ENCODE measurements around the gene SYT5. TPM values are rescaled to one million over a fixed set of nuclear protein-coding genes. Genes with fewer than 3 reads are reported as not detected.

The SYT5 gene
- total and polyA plus RNA-seq, 2 donors (not counting 1 experiment from before 2014, with no cell fraction given): 0.27 to 0.94 TPM

DNA sequence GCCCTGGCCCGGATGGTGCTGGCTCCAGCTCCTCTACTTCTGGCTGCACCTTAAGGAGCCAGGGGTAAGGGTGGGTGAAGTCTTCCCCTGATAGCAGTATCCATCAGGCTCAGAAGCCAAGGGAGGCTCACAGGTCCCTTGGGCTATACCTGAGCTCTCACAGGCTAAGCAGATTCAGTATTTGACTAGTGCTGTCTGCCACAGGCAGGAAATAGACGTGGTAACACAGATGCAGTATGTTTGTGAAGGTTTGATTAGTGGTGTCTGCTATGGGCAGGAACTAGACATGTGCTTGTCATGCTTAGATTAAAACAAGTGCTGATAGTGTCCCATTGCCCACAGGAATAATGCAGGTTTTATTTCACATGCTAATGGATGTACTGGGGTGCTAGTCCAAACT lies 4.0 kb downstream of the SYT5 start:
- 41% methylated on average over 2 of the region's 2 CpGs for WGBS (ENCODE audit: insufficient coverage)
- H2AFZ ChIP-seq (ENCODE audit: insufficient read depth, low read depth, low read length, poor library complexity, severe bottlenecking): no peak overlapping the region
- CTCF ChIA-PET: no interaction called here
- Mint-ChIP-seq H3K4me1 (peaks cover 40% of the 10 kb centered on the region), H3K9me3 (ENCODE audit: insufficient read depth) (no peaks in the 10 kb centered on the region), H3K27ac (no peak overlapping the region), H3K27me3 (peaks cover 70% of the 10 kb centered on the region), H3K4me3 (no peak overlapping the region)
- intact Hi-C loops (cut with micrococcal nuclease): no loop called here
- H3K4me3 ChIP-seq (ENCODE audit: control extremely low read depth in 1 of 5, extremely low read depth in 1 of 5, insufficient read depth in 1 of 5, low read depth in 2 of 5, low read length in 4 of 5): no peak overlapping the region
- H3K79me2 ChIP-seq (ENCODE audit: control insufficient read depth, insufficient read depth, low read length): no peaks in the 10 kb centered on the region
- no peaks in the 10 kb centered on the region for H3K36me3 ChIP-seq (replicated peaks in 1 of 2; ENCODE audit: control extremely low read depth in 1 of 2, control insufficient read depth in 1 of 2, extremely low read depth in 1 of 2, insufficient read depth in 2 of 2, low read length in 1 of 2)
- no peak overlapping the region for H3K27ac ChIP-seq (ENCODE audit: low read length in 2 of 2)
- H3K9ac ChIP-seq (ENCODE audit: low read length): no peak overlapping the region
- POLR2A ChIA-PET: no interaction called here
- H3K4me1 ChIP-seq (ENCODE audit: control insufficient read depth in 2 of 2, insufficient read depth in 2 of 2, low read length in 2 of 2): peaks cover 41 to 55% of the 10 kb centered on the region in 2 donors
- peaks cover 0 to 94% (median 58%) of the 10 kb centered on the region in 4 experiments for H3K27me3 ChIP-seq (replicated peaks in 1 of 4; ENCODE audit: control extremely low read depth in 1 of 4, control insufficient read depth in 3 of 4, insufficient read depth in 4 of 4, low read length in 3 of 4)
- peaks cover 0 to 66% (median 14%) of the 10 kb centered on the region in 3 donors for H3K9me3 ChIP-seq (ENCODE audit: control extremely low read depth in 1 of 3, control insufficient read depth in 2 of 3, insufficient read depth in 1 of 3, low read length in 2 of 3)
- TF ChIP-seq EZH2 (IDR thresholded peaks at IDR 0.05; ENCODE audit: borderline replicate concordance, insufficient read depth, low read depth, low read length, poor library complexity, severe bottlenecking): no peak
- TF ChIP-seq, protein P1, sequence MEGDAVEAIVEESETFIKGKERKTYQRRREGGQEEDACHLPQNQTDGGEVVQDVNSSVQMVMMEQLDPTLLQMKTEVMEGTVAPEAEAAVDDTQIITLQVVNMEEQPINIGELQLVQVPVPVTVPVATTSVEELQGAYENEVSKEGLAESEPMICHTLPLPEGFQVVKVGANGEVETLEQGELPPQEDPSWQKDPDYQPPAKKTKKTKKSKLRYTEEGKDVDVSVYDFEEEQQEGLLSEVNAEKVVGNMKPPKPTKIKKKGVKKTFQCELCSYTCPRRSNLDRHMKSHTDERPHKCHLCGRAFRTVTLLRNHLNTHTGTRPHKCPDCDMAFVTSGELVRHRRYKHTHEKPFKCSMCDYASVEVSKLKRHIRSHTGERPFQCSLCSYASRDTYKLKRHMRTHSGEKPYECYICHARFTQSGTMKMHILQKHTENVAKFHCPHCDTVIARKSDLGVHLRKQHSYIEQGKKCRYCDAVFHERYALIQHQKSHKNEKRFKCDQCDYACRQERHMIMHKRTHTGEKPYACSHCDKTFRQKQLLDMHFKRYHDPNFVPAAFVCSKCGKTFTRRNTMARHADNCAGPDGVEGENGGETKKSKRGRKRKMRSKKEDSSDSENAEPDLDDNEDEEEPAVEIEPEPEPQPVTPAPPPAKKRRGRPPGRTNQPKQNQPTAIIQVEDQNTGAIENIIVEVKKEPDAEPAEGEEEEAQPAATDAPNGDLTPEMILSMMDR (IDR thresholded peaks at IDR 0.05): no peak
- no peak for DNase-seq
- ATAC-seq (ENCODE audit: low read depth): no peak
- no peaks in the 10 kb centered on the region for H4K20me1 ChIP-seq (ENCODE audit: control insufficient read depth, insufficient read depth, low read length, poor library complexity, severe bottlenecking)
- H3K4me2 ChIP-seq (replicated peaks; ENCODE audit: low read depth, low read length, poor library complexity, severe bottlenecking): no peak overlapping the region

DNA sequence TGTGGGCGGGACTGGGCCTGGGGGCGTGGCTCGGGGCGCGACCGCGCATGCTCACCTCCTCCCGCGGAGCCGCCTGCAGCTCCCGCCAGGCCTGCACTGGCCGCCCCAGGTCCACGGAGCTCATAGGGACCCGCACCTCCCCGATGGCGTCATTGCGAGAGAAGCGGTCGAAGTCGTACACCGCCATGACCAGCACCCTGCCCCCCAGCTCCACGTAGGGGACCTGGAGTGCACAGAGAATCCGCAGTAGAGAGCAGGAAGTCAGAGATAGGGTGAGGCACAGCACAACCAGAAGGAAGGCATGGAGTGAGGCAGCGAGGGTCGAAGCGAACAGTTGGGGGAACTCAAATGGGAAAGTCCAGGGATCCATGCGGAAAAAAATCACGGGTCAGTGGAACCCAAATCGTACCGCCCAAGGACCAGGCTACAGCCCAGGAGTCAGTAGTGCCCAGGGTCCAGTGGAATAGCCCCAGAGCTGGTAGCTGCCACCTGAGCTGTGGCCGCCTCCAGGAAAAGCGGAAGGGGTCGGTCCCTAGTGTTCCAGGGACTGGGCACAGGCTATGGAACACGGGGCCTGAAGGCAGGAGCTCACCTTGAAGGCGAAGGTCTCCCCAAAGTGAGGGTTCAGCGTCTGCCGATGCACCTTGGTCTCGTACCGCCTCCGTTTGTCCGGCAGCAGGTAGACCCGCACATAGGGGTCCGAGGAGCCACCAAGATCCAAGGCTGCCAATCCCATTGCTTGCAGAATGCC lies 4.8 kb downstream of the SYT5 start:
- ChIA-PET POLR2A (no interaction called here), CTCF (no interaction called here)
- Mint-ChIP-seq H3K27me3 (peaks cover 69% of the 10 kb centered on the region), H3K4me1 (peaks cover 36% of the 10 kb centered on the region), H3K9me3 (ENCODE audit: insufficient read depth) (no peaks in the 10 kb centered on the region), H3K27ac (no peak overlapping the region), H3K4me3 (no peak overlapping the region)
- no peak for TF ChIP-seq EZH2 (IDR thresholded peaks at IDR 0.05; ENCODE audit: borderline replicate concordance, insufficient read depth, low read depth, low read length, poor library complexity, severe bottlenecking)
- TF ChIP-seq, protein P1 (IDR thresholded peaks at IDR 0.05): no peak
- Histone ChIP-seq H3K27ac (ENCODE audit: low read length in 2 of 2) (no peak overlapping the region), H3K79me2 (ENCODE audit: control insufficient read depth, insufficient read depth, low read length) (no peaks in the 10 kb centered on the region), H3K4me1 (ENCODE audit: control insufficient read depth in 2 of 2, insufficient read depth in 2 of 2, low read length in 2 of 2) (peaks cover 38 to 50% of the 10 kb centered on the region in 2 donors), H3K9me3 (ENCODE audit: control extremely low read depth in 1 of 3, control insufficient read depth in 2 of 3, insufficient read depth in 1 of 3, low read length in 2 of 3) (peaks cover 0 to 59% (median 14%) of the 10 kb centered on the region in 3 donors), H3K36me3 (replicated peaks in 1 of 2; ENCODE audit: control extremely low read depth in 1 of 2, control insufficient read depth in 1 of 2, extremely low read depth in 1 of 2, insufficient read depth in 2 of 2, low read length in 1 of 2) (no peaks in the 10 kb centered on the region), H3K4me3 (ENCODE audit: control extremely low read depth in 1 of 5, extremely low read depth in 1 of 5, insufficient read depth in 1 of 5, low read depth in 2 of 5, low read length in 4 of 5) (no peak overlapping the region), H3K9ac (ENCODE audit: low read length) (no peak overlapping the region), H3K4me2 (replicated peaks; ENCODE audit: low read depth, low read length, poor library complexity, severe bottlenecking) (no peak overlapping the region), H4K20me1 (ENCODE audit: control insufficient read depth, insufficient read depth, low read length, poor library complexity, severe bottlenecking) (no peaks in the 10 kb centered on the region), H3K27me3 (replicated peaks in 1 of 4; ENCODE audit: control extremely low read depth in 1 of 4, control insufficient read depth in 3 of 4, insufficient read depth in 4 of 4, low read length in 3 of 4) (peaks cover 0 to 93% (median 51%) of the 10 kb centered on the region in 4 experiments), H2AFZ (ENCODE audit: insufficient read depth, low read depth, low read length, poor library complexity, severe bottlenecking) (no peak overlapping the region)
- intact Hi-C loops (cut with micrococcal nuclease): no loop called here
- ATAC-seq (ENCODE audit: low read depth) (no peak), DNase-seq (no peak)
- 73% methylated on average over 43 of the region's 43 CpGs for WGBS (ENCODE audit: insufficient coverage)

Data from B cell (primary cell).